Activated effector memory CD4-positive, alpha-beta T cell treated with anti-CD3 and anti-CD28 coated beads, Interleukin-2, amount 50 U/mL, for 16 hours (primary cell): Measurements from ENCODE around the gene MYO15B.
A peak's percentile ranks its signal among the peaks of the same experiment; 100 is the strongest.

ENCODE experiments used
- DNase-seq: peaks from one replicate; pipeline ENCODE4 v3.0.0-alpha.2; 2020

The MYO15B gene

DNA sequence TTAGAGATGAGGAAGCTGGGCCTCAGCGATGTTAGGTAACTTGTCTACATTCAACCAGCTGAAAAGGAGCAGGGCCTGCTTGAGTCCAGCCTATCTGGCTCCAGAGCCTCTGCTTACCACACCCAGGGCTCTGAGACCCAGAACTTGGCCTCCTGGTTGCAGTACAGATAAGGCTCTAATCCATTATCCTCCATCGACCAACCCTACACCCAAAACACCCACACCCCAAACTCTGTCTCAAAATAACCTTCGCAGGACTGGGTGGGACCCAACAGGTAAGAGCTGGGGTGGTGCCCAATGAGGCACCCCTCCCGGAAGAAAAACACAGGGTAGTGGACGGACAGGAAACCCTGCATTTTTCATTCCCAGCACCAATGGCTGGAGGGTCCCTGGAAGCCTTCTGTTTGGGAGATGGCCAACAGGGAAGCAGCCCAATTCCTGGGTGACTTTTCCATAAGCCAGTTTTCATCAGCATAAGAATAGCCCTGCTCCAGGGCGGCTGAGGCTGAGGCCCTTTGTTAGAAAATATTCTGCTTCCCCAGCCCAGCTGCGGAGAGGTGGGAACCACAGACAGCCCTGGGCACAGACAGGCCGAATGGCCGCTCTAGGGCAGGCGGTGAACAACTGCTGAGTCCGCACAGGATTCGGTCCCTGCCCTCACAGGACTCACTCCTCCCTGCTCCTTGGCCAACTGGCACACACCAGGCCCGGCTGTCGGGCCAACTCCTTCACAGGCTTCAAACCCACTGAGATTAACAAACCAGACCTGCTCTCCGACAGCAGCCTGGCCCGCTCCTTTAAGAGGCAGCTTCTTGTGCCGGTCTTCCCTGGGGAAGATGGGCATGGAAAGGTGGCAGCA is 55.4 kb downstream of the MYO15B start:
- DNase-seq: no peak

DNA sequence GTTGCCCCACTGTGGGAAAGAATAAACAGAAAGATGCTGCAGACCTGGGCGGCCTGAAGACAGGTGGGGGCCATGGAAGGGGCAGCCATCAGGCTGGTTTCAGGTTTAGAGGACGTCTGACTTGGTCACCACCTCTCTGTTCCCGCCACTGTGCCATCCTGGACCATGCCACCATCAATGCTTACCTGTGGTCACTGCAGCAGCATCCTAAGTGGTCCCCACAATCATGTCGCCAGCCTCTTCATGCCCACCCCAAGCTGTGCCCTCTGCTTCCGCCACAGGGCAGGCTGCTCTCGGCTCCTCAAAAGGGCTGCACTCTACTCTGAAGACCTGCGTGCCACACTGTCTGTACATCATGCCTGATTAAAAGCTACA is 56.0 kb downstream of the MYO15B start:
- no peak for DNase-seq

DNA sequence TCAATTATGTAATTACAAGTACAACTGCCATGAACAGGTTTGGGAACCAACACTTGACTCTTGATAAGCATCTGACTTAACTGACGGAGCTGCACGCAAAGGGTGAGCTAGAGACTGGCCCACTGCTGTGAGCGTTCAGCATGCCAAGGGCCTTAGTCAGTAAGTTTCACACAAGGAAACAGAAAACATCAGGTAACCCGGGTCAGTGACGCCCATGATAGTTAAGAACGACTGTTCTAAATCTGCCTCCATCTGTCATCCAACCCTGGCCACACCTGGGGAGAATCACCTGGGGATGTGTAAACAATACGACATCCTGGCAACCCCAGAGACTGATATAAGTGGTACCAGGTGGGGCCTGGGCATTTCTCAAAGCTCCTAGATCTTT is 57.9 kb downstream of the MYO15B start:
- DNase-seq: no peak

DNA sequence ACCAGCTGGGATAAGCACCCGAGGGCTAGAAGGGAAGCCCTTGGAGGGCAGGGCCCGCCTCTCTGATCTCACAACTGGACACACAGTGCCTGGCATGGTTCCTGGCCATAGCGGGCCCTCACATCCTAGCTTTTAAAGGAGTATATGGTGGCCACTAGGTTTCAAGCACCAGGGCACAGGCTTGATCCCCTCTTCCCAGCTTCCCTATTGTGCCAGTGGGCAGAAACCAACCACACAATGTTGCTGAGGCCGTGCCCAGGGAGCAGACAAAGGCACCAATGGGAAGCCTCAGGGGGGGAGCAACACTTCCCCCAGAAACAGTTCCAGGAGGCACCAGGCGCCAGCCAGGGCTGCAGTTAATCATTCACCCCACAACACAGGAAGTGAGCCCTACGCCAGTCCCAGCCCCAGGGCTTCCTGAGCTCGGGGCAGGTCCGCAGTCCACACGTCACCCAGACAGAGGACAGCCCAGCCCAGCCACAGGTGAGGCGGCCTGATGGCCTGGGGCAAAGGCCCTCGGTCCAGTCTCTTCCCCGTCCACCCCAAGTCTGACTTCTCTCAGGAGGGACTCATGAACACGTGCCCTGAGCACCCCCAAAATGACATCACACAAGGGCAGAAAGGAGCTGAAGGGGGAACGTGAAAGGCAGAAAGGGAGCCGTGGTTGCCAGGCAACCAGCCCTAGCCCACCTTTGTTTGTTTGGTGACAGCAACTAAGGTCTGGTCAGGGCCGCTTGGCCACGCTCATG is 58.5 kb downstream of the MYO15B start:
- DNase-seq: no peak

DNA sequence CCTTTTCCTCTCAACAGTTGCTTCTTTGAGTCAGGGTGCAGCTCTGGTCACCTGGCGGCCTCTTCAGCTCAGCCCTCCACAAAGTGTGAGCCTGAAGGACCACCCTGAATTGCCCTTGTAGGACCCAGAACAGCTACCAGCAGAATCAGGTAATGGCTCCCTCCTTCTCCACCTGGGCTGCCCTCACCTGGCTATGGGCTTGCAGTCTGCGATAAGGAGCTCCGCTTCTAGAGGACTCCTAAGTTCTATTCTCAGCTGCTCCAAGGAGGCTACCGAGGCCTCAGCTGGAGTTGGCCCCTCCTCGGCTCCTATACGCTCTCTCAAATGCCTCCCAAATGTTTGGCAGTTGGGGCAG is 59.0 kb downstream of the MYO15B start:
- no peak for DNase-seq

DNA sequence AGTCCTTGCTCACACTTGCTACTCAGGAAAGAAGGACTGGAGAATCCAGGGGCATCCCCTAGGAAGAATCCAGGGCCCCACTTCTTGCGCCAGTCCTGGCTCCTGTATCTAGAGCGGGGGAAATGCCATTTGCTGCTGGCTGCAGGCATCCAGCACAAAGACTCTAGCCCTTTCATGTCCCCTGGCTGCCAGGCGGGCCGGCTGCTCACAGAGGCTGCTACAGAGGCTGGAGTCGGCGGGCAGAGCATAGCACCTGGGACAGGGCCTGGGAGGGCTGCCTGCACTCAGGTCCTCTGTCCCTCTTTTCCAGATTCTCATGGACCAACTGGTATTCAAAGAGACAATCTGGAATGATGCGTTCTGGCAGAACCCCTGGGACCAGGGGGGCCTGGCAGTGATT is 59.5 kb downstream of the MYO15B start:
- no peak for DNase-seq

DNA sequence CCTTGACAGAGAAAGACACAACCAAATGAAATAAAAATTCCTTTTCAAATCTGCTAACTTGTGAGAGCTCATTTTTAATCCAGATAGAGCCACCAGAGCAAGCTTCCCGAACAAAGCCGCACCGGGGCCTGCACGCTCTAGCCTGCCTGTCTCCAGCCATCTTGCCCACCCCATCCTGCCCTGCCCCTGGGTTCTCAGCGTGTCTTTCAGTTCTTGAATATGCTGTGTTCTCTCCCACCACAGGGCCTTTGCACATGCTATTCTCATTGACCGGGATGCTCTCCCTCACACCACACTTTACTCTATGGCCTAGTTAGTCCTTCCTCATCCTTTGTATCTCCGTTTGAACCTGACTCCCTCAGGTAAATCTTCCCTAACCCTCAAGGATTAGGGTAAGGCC is 60.3 kb downstream of the MYO15B start:
- DNase-seq: no peak

DNA sequence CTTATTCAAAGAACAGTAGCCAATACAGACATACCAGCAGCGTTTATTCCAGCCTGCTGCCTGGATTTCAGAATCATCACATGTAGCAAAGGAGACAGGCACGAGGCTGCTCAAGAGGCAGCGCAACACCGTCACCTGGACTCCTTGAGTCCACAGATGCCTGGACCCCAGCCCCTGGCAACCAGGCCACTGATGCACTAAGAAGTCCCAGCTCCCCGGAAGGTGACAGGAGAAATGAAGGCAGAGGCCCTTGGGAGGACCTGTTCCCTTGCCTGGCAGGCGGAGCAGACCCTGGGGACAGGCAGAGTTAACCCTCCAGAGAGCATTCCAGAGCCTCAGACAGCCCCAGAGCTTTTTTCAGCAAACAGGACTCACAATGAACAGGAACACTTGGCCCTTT is 62.1 kb downstream of the MYO15B start:
- no peak for DNase-seq

DNA sequence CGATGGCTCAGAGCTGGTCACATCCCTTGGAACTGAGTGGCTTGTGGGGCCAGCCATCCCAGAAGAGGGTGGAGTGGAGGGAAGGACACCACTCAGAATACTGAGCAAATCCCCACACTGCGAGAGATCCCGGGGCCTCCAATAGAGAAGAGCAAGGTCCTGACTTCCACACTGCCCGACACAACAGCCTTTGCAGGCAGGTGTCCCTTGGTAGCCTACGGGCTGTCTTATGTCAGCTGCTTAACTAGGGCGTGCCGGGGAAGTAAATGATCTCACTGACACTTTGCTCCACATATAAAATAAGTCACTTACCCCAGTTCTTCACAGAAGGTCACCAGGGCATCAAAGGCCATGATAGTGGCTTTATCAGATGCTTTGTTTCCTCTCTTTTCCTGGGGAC is 63.3 kb downstream of the MYO15B start:
- DNase-seq: no peak

DNA sequence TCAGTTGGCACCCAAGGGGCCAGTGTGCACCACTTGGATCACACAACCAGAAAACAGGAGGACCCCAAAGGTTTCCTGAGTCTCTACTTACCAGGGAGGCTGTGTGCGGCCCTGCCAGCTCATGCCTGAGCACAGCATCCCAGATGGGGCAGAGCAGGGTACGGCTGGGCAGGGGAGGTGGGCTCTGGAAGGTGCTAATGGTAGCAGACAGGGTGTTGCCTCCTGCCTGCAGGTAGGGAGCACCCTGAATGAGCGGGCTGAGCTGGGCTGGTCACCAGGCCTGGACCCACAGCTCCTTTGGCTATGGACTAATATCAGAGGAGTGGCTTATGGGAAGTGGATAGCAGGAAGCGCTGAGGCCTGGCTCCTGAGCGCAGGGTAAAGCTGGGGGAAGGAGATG is 64.7 kb downstream of the MYO15B start:
- DNase-seq: no peak

DNA sequence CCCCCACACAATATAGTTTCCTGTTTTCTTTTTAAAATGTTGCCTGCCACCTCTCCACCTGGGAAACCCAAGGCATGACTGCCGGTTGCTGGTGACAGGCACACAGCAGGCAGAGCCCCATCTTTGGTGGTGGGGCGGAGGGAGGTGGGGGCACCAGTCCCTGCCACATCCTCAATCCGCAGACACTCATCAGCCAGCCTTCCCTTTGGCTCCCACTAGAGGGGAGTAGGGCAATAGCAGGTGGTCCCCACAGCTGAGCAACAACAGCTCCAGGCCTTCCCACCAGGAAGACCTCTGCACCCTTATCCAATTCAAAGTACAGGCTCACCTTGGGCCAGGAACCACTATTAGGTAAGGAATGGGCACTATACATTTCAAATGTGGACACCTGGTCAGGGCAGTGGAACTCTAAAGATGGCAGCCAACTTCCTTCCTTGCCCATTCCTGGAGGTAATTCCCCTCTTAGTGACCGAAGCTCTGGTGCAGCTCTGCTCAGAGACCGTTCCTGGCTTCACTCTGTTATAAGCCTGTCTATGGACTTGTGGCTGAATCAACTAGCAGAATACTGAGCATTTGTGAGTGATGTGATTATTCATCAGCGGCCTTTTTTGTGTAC is 65.4 kb downstream of the MYO15B start:
- DNase-seq: peak; percentile 17

DNA sequence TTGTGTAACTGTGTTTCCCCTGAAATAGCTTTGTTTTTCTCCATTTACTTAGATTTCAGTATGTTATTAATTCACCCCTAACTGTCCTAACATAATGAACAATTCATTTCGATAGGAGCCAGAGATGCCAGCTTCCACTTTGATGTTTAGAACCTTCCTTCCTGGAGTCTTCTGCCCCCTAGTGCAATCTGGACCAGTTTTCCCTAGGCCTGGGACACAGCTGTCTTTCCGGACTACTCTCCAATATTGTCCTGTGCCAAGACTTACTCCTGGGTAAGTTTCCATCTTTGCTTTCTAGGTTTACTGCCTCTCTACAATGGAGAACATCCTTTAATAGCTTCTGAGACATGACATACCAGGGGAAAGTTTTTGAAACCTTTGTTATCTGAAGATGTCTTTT is 66.6 kb downstream of the MYO15B start:
- no peak for DNase-seq

DNA sequence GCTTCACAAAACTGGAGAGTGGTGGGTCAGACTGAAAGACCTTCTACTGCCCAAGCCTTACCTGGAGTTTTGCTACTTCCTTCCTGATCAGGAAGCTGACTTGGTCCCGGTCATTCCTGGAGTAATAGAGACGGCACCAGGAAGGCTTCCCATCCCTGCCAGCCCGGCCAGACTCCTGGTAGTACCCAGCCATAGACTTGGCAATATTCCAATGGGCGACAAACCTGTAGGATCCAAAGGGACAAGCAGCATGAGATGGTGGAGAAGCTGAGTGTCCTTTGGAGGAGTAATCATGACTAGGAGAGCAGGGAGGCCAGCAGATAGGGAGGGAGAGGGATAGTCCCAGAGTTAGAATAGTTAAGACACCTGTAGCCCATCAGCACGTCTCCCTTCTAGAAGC is 70.6 kb downstream of the MYO15B start:
- no peak for DNase-seq

DNA sequence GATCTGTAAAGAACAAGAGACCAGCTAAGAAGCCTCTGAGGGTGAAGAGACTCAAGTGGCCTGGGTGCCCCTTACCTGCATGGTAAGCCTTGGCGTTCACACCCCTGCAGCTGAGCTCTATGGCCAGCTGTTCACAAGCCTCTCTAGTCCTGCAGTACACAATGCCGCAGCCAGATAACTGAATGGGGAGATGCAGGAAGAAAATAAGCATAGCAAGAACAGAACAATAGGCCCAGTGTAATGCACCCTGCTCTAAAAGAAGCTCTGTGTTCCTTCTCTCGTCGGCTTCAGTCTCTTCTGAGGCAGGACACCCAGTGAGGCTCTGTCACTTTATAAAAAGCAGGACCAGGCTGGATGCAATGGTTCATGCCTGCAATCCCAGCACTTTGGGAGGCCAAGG is 73.9 kb downstream of the MYO15B start:
- DNase-seq: no peak

DNA sequence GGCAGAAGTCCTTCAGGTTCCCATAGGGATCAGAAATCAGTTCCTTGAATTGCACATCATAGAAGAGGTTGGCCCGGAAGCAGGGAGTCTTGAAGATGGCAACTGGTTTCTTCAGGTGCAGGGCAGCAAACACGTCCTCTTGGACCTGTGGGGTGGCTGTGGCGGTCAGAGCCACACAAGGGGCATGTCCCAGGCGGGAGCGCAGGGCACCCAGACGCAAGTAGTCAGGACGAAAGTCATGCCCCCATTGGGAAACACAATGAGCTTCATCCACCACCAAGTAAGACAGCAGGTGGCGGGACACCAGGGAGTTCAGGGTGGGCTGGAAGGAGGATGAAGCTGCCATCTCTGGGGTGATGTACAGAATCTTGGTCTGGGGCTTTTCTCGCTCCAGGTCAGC is 74.9 kb downstream of the MYO15B start:
- DNase-seq: no peak

DNA sequence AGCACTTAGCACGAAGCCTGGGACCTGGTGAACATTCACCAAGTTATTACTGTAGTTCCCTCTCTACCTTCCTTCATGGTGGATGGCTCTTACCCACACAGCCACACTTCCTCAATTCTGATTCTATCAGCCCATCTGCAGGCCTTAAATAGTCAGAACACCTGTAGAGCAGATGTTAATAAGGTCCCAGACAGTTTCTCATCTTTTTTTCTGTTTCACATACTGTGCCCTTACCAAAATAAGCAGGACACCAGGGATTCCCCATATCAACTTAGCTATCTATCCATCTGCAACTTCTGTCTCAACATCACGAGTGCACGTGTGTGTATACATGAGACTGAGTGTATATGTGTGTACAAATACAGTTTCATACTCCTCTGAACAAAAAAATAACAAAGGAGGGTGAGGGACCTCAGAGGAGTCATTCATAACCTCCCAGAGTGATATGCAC is 76.5 kb downstream of the MYO15B start:
- DNase-seq: no peak

DNA sequence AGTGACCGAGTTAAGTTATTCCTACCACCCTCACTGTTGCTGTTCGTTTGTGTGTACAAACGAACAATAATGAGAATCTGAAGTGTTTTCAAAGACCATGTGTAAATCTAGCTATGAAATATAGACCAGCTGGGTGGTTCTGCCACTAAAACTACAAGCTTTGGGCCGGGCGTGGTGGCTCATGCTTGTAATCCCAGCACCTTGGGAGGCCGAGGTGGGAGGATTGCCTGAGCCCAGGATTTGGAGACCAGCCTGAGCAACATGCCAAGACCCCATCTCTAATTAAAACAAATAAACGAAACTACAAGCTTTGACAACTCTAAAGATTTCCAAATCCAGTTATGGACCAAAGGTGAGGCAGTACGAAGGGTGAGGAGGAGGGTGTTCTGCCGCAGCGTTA is 78.4 kb downstream of the MYO15B start:
- DNase-seq: no peak

DNA sequence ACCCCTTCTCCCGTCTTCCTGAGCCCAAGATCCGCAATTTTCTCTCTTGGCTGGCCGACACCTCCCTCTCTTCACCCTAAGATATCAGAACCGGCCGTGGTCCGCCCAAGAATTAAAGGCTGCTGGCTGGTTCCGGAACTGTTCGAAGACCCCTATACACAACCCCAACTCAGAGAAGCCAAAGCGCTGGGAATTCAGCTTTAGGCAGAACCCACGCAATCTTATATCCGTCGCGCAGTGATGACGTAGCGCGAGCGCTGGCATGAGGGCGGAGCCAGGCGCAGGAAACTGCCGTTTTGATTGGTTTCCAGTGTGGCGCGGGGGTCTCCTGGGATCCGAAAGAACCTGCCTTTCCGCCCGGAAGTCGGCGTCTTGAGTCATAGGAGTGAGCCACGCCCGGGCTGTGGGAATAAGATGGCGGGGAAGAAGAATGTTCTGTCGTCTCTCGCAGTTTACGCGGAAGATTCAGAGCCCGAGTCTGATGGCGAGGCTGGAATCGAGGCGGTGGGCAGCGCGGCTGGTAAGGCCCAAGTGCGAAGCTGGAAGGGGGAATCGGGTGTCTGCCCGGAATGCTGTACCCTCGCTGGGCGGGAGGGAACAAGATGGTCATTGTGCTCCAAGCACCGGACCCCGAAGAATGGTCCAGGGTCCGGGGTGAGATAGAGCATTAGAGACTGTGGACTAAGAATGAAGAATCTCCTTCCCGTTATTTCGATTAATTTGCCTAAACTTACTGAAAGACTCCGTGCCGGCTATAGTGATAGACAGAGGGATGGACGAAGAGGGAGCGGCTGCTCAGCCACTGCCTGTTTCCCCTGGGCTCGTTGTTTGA is 79.6 kb downstream of the MYO15B start, which contains the start of the genes RECQL5 and SAP30BP:
Gene RECQL5, minus strand, starts transcription at position 196 of the 832 bp plus-strand sequence. CDS start 597 bp downstream, outside the sequence.
Gene SAP30BP, plus strand, starts transcription at position 380 of the 832 bp plus-strand sequence. Its CDS starts 35 bp downstream, at position 415.
- peak; percentile 99 for DNase-seq

DNA sequence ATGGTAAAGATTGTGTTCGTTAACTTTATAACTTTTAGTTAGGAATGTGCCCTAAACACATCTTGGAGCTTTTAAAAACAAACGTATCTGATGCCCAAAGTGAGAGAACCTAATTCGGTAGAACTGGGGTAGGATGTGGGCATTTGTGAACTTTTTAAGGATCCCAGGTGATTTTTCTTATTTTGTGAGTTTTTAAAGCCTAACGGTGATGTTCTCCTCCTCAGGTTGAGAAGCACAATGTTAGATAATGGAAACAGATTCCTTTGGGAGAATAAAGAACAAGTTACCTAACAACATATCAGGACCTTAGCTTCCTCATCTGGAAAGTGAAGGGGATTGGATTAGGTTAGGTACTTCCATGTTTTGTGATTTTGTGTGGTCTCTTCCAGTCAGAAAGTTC is 80.2 kb downstream of the MYO15B start:
- DNase-seq: no peak

DNA sequence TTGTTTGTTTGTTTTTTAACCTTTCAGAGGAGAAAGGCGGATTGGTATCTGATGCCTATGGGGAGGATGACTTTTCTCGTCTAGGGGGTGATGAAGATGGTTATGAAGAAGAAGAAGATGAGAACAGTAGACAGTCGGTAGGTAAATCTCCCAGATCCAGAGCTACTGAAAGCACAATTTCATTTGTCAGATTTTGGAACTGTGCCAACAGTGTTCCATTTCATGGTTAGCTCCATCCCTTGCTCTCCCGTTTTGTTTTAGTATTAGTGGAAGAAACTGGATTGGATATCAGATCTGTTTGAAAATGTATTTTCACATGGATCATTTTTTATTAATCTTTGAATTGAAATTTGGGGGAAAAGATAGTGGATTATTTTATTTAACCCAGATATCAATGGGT is 80.9 kb downstream of the MYO15B start:
- no peak for DNase-seq

DNA sequence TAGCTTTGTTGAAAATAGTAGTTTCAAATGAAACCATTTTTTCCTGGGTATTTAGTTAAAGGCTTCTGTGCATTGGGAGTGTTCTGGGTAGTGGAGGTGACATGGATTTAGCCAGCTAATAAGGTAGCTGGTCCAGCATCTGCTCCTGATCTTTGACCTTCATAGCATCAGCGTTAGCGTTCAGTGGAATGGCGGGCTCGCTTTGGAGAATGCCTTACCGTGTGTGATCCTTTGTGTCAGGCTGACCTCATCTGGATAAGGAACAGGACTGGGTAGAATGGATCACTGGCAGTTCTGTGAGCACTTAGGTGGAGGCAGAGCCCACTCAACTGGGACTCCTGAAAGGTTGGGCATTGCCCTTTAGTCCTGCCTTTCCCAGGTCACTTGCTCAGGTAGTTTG is 83.3 kb downstream of the MYO15B start:
- DNase-seq: no peak

DNA sequence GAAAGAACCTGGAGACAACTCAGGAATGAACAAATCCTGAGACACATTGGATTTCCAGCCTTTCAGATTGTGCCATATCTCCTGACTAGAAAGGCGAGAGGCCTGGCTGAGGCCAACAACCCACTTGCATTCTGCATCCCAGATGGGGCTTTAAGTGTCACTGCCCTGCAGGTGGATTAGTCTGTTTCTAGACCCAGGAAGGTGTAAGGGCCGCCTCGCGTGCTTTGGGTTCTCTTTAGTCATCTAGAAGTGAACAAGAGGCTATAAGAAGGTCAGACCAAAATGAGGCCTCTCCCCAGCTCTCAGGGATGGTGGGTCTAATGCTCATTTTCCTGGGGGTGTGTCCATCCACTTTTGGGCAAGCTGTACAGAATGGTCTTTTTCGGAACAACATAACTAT is 84.4 kb downstream of the MYO15B start:
- DNase-seq: no peak

DNA sequence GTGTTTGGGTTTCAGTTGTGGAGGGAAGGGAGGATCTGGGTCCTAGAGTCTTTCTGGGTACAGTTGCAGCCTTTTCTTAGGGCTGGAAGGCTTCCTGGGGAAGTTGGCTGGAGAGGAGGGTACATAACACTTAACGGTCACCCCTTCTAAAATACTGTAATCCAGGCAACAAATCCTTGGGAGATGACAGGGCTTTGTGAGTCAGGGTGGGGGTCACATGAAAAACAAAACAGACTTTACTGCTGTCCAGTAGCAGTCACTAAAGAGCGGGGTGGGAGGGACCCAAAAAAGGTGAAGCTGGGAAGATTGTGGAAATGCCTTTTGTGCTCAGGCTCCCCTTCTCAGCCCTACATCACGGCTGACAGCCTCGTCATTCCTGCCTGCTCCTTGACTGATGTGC is 85.9 kb downstream of the MYO15B start:
- no peak for DNase-seq
